ENCODE measurements around the gene SP100.

DNA sequence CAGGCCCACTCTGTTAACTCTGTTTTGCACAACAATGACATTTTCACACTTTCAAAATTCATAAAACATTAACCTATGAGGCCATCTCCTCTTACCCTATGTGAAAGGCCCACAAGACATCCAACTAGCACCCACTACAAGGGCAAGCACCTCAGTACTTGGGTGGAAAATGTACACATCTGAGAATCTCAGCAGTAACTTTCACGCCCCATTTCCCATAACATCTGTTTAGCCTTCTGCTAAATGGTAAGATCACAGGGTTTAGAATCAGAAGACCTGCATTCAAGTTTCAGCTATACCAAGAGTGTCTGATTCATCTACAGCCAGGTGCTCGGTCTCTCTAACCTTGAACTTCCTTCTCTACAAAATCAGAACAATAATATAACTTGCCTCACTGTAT, 89.2 kb downstream of the SP100 start:
- TF ChIP-seq, protein P1, sequence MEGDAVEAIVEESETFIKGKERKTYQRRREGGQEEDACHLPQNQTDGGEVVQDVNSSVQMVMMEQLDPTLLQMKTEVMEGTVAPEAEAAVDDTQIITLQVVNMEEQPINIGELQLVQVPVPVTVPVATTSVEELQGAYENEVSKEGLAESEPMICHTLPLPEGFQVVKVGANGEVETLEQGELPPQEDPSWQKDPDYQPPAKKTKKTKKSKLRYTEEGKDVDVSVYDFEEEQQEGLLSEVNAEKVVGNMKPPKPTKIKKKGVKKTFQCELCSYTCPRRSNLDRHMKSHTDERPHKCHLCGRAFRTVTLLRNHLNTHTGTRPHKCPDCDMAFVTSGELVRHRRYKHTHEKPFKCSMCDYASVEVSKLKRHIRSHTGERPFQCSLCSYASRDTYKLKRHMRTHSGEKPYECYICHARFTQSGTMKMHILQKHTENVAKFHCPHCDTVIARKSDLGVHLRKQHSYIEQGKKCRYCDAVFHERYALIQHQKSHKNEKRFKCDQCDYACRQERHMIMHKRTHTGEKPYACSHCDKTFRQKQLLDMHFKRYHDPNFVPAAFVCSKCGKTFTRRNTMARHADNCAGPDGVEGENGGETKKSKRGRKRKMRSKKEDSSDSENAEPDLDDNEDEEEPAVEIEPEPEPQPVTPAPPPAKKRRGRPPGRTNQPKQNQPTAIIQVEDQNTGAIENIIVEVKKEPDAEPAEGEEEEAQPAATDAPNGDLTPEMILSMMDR (IDR thresholded peaks at IDR 0.05), result no peak
- no peak for TF ChIP-seq POLR2A (IDR thresholded peaks at IDR 0.05)
